Prostate gland (tissue), 2 donors: Measurements from ENCODE around the gene ZNF304. TPM values are rescaled to one million over a fixed set of nuclear protein-coding genes. Genes with fewer than 3 reads are reported as not detected.
A peak's percentile ranks its signal among the peaks of the same experiment; 100 is the strongest.

Experiments used
- DNase-seq: peaks from one replicate; pipeline ENCODE4 v3.0.0-alpha.2; 2019; ENCODE audit warnings: low spot score
- H3K27ac ChIP-seq, 2 donors: fragments of 200-600 bp; sonication (generic); 2 replicates each; pipeline ENCODE4 v1.5.1; 2017 to 2019
- H3K27me3 ChIP-seq: fragments of 200-600 bp; sonication (generic); replicated peaks from 2 replicates; pipeline ENCODE4 v1.5.1; 2019; ENCODE audit not compliant: insufficient read depth
- H3K36me3 ChIP-seq, 2 donors: fragments of 200-600 bp; sonication (generic); 1 replicate in 1 of 2; 2 replicates in 1 of 2; pipeline versions ENCODE4 v1.5.1 to v1.8.1; 2017 to 2019
- H3K4me1 ChIP-seq: fragments of 200-600 bp; sonication (generic); replicated peaks from 2 replicates; pipeline ENCODE4 v1.5.1; 2019
- H3K4me3 ChIP-seq, 2 donors: fragments of 200-600 bp; sonication (generic); 2 replicates each; pipeline ENCODE4 v1.5.1; 2017 to 2019
- H3K9me3 ChIP-seq: fragments of 200-600 bp; sonication (generic); 2 replicates; pipeline ENCODE4 v1.5.1; 2017
- CTCF ChIP-seq, 4 experiments: fragments of 200-600 bp in 2 of 4; fragments of 450-650 bp in 2 of 4; sonication (generic) in 2 of 4; IDR thresholded peaks; 1 replicate in 3 of 4; 2 replicates in 1 of 4; pipeline ENCODE4 v1.5.1; 2016 to 2019; ENCODE audit warnings: antibody characterized with exemption in 4 of 4, mild to moderate bottlenecking in 2 of 4, moderate library complexity in 2 of 4
- POLR2A ChIP-seq: fragments of 450-650 bp; IDR thresholded peaks from one replicate; pipeline ENCODE4 v1.6.1; 2016; ENCODE audit warnings: antibody characterized with exemption, mild to moderate bottlenecking
- POLR2AphosphoS5 ChIP-seq: sonication (generic); formaldehyde crosslinking; IDR thresholded peaks from one replicate; pipeline ENCODE4 v1.6.1; 2017; ENCODE audit warnings: antibody characterized with exemption
- WGBS: methylation state at CpG from one replicate; pipeline ENCODE4 v1.1.5; 2018; 5-methylcytosine and 5-hydroxymethylcytosine counted together
- intact Hi-C: fragments of 100-400 bp; cut with DNase I; formaldehyde crosslinking; loops from one replicate; pipeline ENCODE4 v1.14.2; 2022
- total RNA-seq, 2 donors: library from RNA; depleted of rRNA; stranded (reverse); fragments of >200 nt; gene quantifications; one replicate each; pipeline ENCODE4 v1.1.0, GENCODE V29; 2016

The ZNF304 gene
- total RNA-seq, 2 donors from 2014 or later = 11.9 to 13.2 TPM

GRCh38 chr19:57377498-57378146 is 26.6 kb downstream of the ZNF304 start:
- H3K27ac ChIP-seq = no peak overlapping the region
- DNase-seq = no peak
- intact Hi-C loops = no loop called here
- peaks cover 10 to 13% of the 10 kb centered on the region in 2 donors for H3K36me3 ChIP-seq
- H3K9me3 ChIP-seq = no peaks in the 10 kb centered on the region
- TF ChIP-seq POLR2AphosphoS5 (no peak), POLR2A (no peak), CTCF (IDR thresholded peaks at IDR 0.05) (no peak)
- H3K27me3 ChIP-seq = no peaks in the 10 kb centered on the region
- WGBS = 100% methylated on average over 3 of the region's 3 CpGs
- H3K4me1 ChIP-seq = no peaks in the 10 kb centered on the region
- H3K4me3 ChIP-seq = no peak overlapping the region

GRCh38 chr19:57380923-57381322 is 29.9 kb downstream of the ZNF304 start:
- no peak for DNase-seq
- no peak for TF ChIP-seq CTCF (IDR thresholded peaks at IDR 0.05)
- TF ChIP-seq POLR2AphosphoS5 = no peak
- no peak for TF ChIP-seq POLR2A
- Histone ChIP-seq H3K9me3 (no peaks in the 10 kb centered on the region), H3K4me1 (no peaks in the 10 kb centered on the region), H3K36me3 (peaks cover 10 to 13% of the 10 kb centered on the region in 2 donors), H3K27ac (no peak overlapping the region), H3K27me3 (no peaks in the 10 kb centered on the region), H3K4me3 (no peak overlapping the region)
- intact Hi-C loops = no loop called here

- Histone ChIP-seq H3K27ac (no peak overlapping the region), H3K4me1 (no peaks in the 10 kb centered on the region), H3K36me3 (peaks cover under 1 to 2% of the 10 kb centered on the region in 2 donors), H3K27me3 (no peaks in the 10 kb centered on the region), H3K4me3 (no peak overlapping the region), H3K9me3 (no peaks in the 10 kb centered on the region)
- intact Hi-C loops = no loop called here
- WGBS = 83% methylated on average over 7 of the region's 7 CpGs
- no peak for DNase-seq
- TF ChIP-seq CTCF (IDR thresholded peaks at IDR 0.05) = no peak
- no peak for TF ChIP-seq POLR2AphosphoS5
- TF ChIP-seq POLR2A = no peak
Measured at GRCh38 chr19:57382806-57383488, 31.9 kb downstream of the ZNF304 start.

- H3K27me3 ChIP-seq = no peaks in the 10 kb centered on the region
- no peaks in the 10 kb centered on the region for H3K9me3 ChIP-seq
- intact Hi-C loops = no loop called here
- peak overlapping the region; percentile 86 to 91 for H3K27ac ChIP-seq
- 57% methylated on average over 11 of the region's 11 CpGs for WGBS
- DNase-seq = no peak
- no peak for TF ChIP-seq POLR2A
- peak overlapping the region; percentile 62 to 75 for H3K4me3 ChIP-seq
- no peaks in the 10 kb centered on the region for H3K4me1 ChIP-seq
- H3K36me3 ChIP-seq = no peaks in the 10 kb centered on the region
Measured at GRCh38 chr19:57389194-57389729, 38.2 kb downstream of the ZNF304 start.

- no peaks in the 10 kb centered on the region for H3K9me3 ChIP-seq
- DNase-seq = peak; percentile 95
- no peaks in the 10 kb centered on the region for H3K4me1 ChIP-seq
- under 1% methylated on average over 45 of the region's 50 CpGs for WGBS
- TF ChIP-seq POLR2AphosphoS5 = peak; percentile 99
- TF ChIP-seq CTCF (IDR thresholded peaks at IDR 0.05) = peak in 2 of 4 experiments; percentile 51 to 70
- TF ChIP-seq POLR2A = peak; percentile 41
- peak within 1 kb of the TSS; percentile 62 to 75 for H3K4me3 ChIP-seq
- intact Hi-C loops = no loop called here
- H3K36me3 ChIP-seq = no peaks in the 10 kb centered on the region
- no peaks in the 10 kb centered on the region for H3K27me3 ChIP-seq
- H3K27ac ChIP-seq = peak within 1 kb of the TSS; percentile 86 to 91
Measured at GRCh38 chr19:57389730-57390598, 38.9 kb downstream of the ZNF304 start, which contains the start of gene ZNF548. Gene ZNF548, plus strand, starts transcription at chr19:57389854. Its CDS starts 246 bp downstream, at chr19:57390100.
